HUES6 (cell line): ENCODE measurements around the gene SRGAP1.
"Not testable (repeated sequence)": the region's sequence is repeated elsewhere in the genome, so short reads cannot be mapped to it uniquely, and the experiment has no call there.

Source experiments
- H3K27ac ChIP-seq: 2 replicates; pipeline ENCODE4 v1.7.0; 2013; ENCODE audit warnings: low read depth, mild to moderate bottlenecking, low read length, inconsistent platforms
- H3K27me3 ChIP-seq: 2 replicates; pipeline ENCODE4 v1.6.1; 2013; ENCODE audit warnings: low read length; ENCODE audit not compliant: control insufficient read depth, insufficient read depth
- H3K36me3 ChIP-seq: 2 replicates; pipeline ENCODE4 v1.6.1; 2013; ENCODE audit warnings: low read length; ENCODE audit not compliant: control insufficient read depth, insufficient read depth
- H3K4me1 ChIP-seq: 2 replicates; pipeline ENCODE4 v1.6.1; 2013; ENCODE audit warnings: low read length; ENCODE audit not compliant: control insufficient read depth, insufficient read depth
- H3K4me3 ChIP-seq: 2 replicates; pipeline ENCODE4 v1.5.1; 2013; ENCODE audit warnings: low read depth, low read length
- H3K9ac ChIP-seq: one replicate; pipeline ENCODE4 v1.6.1; 2013; ENCODE audit warnings: mild to moderate bottlenecking, low read length
- H3K9me3 ChIP-seq: 2 replicates; pipeline ENCODE4 v1.6.1; 2013; ENCODE audit warnings: low read depth, low read length; ENCODE audit not compliant: control insufficient read depth, insufficient read depth

Gene SRGAP1

DNA sequence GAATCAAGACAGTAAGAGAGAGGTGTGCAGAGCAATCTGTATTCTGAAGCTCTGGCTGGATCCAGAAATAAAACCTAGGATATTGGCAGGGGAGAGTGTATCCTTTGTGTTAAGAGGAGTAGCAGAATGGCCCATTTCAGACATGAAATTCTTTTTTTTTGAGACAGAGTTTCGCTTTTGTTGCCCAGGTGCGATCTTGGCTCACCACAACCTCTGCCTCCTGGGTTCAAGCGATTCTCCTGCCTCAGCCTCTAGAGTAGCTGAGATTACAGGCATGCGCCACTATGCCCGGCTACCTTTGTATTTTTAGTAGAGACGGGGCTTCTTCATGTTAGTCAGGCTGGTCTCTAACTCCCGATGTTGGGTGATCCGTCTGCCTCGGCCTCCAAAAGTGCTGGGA is 6.1 kb upstream of the SRGAP1 start:
- no peaks in the 10 kb centered on the region for H3K27me3 ChIP-seq
- no peaks in the 10 kb centered on the region for H3K9me3 ChIP-seq
- H3K36me3 ChIP-seq = no peaks in the 10 kb centered on the region
- H3K4me1 ChIP-seq = no peaks in the 10 kb centered on the region
- H3K4me3 ChIP-seq = no peak overlapping the region
- H3K27ac ChIP-seq = no peak overlapping the region
- H3K9ac ChIP-seq = no peak overlapping the region

GRCh38 chr12:63841011-63841410 is 3.5 kb upstream of the SRGAP1 start:
- Histone ChIP-seq H3K9me3 (no peaks in the 10 kb centered on the region), H3K4me1 (peaks cover 12% of the 10 kb centered on the region), H3K9ac (no peak overlapping the region), H3K27ac (no peak overlapping the region), H3K4me3 (no peak overlapping the region), H3K36me3 (no peaks in the 10 kb centered on the region), H3K27me3 (peaks cover 10% of the 10 kb centered on the region)

DNA sequence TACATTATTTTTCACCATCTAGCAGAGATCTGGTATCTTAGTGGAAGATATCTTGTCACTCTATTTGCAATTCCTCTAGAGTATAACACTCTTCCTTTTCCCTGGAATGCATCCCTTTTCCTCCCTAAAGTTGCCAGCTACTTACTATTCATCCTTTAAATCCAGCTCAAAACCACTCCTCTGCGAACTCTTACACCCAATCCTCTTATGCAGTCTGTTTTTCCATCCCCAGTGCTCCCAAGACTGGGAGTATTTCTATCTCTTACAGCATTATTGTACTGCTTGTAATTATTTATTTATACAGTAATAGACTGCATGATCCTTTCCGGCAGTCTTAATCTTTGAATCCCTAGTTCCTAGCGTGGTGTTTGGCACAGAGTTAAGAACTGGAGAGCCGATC is 2.9 kb upstream of the SRGAP1 start:
- H3K36me3 ChIP-seq = no peaks in the 10 kb centered on the region
- H3K4me3 ChIP-seq = no peak overlapping the region
- no peak overlapping the region for H3K27ac ChIP-seq
- H3K4me1 ChIP-seq = peaks cover 14% of the 10 kb centered on the region
- H3K9me3 ChIP-seq = no peaks in the 10 kb centered on the region
- H3K27me3 ChIP-seq = peaks cover 10% of the 10 kb centered on the region
- H3K9ac ChIP-seq = no peak overlapping the region

GRCh38 chr12:63842750-63843149 is 1.8 kb upstream of the SRGAP1 start:
- Histone ChIP-seq H3K4me3 (0 out of 2 replicates have a peak overlapping the region, but pooled peaks have one; percentile 97), H3K4me1 (peaks cover 14% of the 10 kb centered on the region), H3K27me3 (peaks cover 10% of the 10 kb centered on the region)
- not testable (repeated sequence) for H3K9me3 ChIP-seq, H3K36me3 ChIP-seq, H3K27ac ChIP-seq, H3K9ac ChIP-seq

DNA sequence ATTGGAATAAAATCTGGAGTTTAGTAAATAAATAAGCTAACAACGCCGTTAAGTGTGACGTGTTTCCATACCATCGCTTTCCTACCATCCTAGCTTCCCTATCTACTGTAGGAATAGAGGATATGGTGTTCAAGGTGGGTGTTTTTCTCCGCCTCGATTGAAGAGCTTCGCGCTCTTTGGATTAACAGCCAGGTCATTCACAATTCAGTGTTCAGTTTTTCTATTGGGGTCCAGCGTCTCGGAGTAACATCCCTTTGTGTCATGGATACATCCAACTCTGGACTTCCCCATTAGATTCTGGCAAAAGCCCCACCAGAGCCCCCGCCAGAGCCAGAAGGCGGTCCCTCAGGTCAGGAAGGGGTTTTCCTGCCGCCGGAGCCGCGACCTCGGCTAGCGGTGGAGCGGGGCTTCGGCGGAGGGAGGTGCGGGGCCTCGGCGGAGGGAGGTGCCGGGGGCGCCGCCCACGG is 1.2 kb upstream of the SRGAP1 start:
- H3K4me1 ChIP-seq = peaks cover 14% of the 10 kb centered on the region
- no peaks in the 10 kb centered on the region for H3K36me3 ChIP-seq
- peaks cover 10% of the 10 kb centered on the region for H3K27me3 ChIP-seq
- H3K9me3 ChIP-seq = no peaks in the 10 kb centered on the region
- H3K9ac ChIP-seq = peak overlapping the region; percentile 38
- H3K27ac ChIP-seq = no peak overlapping the region
- peak overlapping the region; percentile 97 for H3K4me3 ChIP-seq

DNA sequence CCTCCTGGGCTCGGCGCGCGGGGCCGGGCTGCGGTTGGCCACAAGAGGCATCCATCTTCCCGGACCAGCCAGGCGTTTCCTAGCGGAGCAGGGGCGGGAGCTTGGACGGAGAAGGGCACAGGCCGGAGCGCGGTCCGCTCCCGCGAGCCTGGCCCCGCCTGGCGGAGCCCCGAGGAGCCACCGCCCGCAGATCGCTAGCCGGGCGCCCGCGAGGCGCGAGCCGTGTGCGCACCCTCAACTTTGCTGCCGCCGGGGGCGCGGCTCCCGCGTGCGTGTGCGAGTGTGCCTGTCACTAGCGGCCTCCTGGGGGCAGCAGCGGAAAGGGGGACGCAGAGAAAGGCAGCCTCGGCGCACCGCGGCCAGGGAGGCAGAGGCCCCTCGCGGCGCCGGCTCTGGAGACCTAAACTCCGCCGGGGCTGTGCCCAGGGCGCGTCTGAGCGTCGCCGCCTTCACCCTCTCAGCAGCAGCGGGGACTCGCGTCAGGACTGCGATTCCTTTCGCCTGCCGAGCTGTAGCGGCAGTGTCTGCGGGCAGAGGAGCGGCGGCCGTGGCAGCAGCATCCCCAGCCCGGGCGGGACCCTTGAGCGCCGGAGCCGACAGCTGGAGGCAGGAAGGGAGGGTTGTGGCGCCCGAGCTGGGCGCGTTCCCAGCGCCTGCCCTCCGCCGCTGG is 644 bp upstream of the SRGAP1 start:
- Histone ChIP-seq H3K36me3 (no peaks in the 10 kb centered on the region), H3K4me1 (peaks cover 14% of the 10 kb centered on the region), H3K9me3 (no peaks in the 10 kb centered on the region), H3K4me3 (peak overlapping the region; percentile 97), H3K27ac (no peak overlapping the region), H3K27me3 (peaks cover 10% of the 10 kb centered on the region), H3K9ac (peak overlapping the region; percentile 57)

- Histone ChIP-seq H3K27me3 (peaks cover 10% of the 10 kb centered on the region), H3K27ac (no peak overlapping the region), H3K36me3 (no peaks in the 10 kb centered on the region), H3K9me3 (no peaks in the 10 kb centered on the region), H3K4me3 (peak overlapping the region; percentile 97), H3K9ac (no peak overlapping the region), H3K4me1 (peaks cover 14% of the 10 kb centered on the region)
These were observed 1.2 kb downstream of the SRGAP1 start for GRCh38 chr12:63845726-63846125.

GRCh38 chr12:63846238-63846967 is 1.9 kb downstream of the SRGAP1 start:
- Histone ChIP-seq H3K36me3 (no peaks in the 10 kb centered on the region), H3K4me3 (peak overlapping the region; percentile 97; the same call in 1 of the 2 replicates), H3K27me3 (peaks cover 10% of the 10 kb centered on the region), H3K4me1 (peaks cover 14% of the 10 kb centered on the region), H3K9ac (no peak overlapping the region), H3K9me3 (no peaks in the 10 kb centered on the region), H3K27ac (no peak overlapping the region)

- Histone ChIP-seq H3K9ac (no peak overlapping the region), H3K4me1 (peaks cover 17% of the 10 kb centered on the region), H3K4me3 (no peak overlapping the region), H3K27ac (no peak overlapping the region), H3K27me3 (peaks cover 10% of the 10 kb centered on the region), H3K36me3 (no peaks in the 10 kb centered on the region), H3K9me3 (no peaks in the 10 kb centered on the region)
These were observed 4.0 kb downstream of the SRGAP1 start for GRCh38 chr12:63848450-63848849.

DNA sequence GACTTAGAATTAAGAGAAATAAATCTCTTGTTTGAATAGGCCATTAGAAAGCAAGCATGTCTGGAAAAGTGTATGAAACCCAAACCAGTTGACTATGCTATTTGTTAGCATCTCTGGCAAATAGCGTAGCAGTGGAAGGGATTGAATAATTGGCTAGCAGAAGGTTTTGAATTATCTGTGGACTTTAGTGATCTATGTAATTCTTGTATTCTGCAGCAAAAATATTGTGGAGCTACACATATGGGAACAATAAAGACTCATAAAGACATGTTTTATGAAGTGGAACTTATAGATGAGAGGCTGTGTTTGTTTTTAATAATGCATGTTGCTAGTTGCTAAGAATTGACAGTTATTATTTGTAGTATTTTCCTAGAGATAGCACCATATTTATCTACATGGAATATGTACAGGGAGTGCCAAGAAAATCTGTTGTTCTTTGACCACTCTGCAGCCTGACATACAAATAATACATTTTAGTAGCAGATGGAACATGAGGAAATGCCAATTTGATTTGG is 4.7 kb downstream of the SRGAP1 start:
- Histone ChIP-seq H3K36me3 (no peaks in the 10 kb centered on the region), H3K4me1 (peaks cover 17% of the 10 kb centered on the region), H3K4me3 (no peak overlapping the region), H3K9ac (no peak overlapping the region), H3K27me3 (peaks cover 10% of the 10 kb centered on the region), H3K9me3 (no peaks in the 10 kb centered on the region), H3K27ac (no peak overlapping the region)

- H3K4me3 ChIP-seq = no peak overlapping the region
- H3K36me3 ChIP-seq = no peaks in the 10 kb centered on the region
- H3K9ac ChIP-seq = no peak overlapping the region
- H3K27ac ChIP-seq = no peak overlapping the region
- H3K9me3 ChIP-seq = no peaks in the 10 kb centered on the region
- peaks cover 9% of the 10 kb centered on the region for H3K27me3 ChIP-seq
- H3K4me1 ChIP-seq = peaks cover 17% of the 10 kb centered on the region
These were observed 5.1 kb downstream of the SRGAP1 start for GRCh38 chr12:63849641-63850040.
